ENCODE results near the gene RNF6. TPM values are rescaled to one million over a fixed set of nuclear protein-coding genes. Genes with fewer than 3 reads are reported as not detected.

RNF6 gene
- total RNA-seq, 1 experiment from 2014 or later, result 33.2 TPM

GRCh38 chr13:26186995-26187394, 35.1 kb downstream of the RNF6 start:
- Histone ChIP-seq H4K20me1 (ENCODE audit: insufficient read depth) (no peaks in the 10 kb centered on the region), H3K9me2 (ENCODE audit: insufficient read depth) (no peaks in the 10 kb centered on the region), H3K27me3 (ENCODE audit: insufficient read depth, low read length) (no peaks in the 10 kb centered on the region), H3K9me3 (ENCODE audit: control insufficient read depth in 1 of 2, insufficient read depth in 1 of 2, low read depth in 1 of 2, low read length in 2 of 2) (no peaks in the 10 kb centered on the region; a peak in 1 of 4 replicates), H3K79me2 (ENCODE audit: insufficient read depth, low read length) (no peaks in the 10 kb centered on the region), H3K27ac (ENCODE audit: low read depth, low read length) (no peak overlapping the region; the same call in 1 of the 2 replicates), H3K36me3 (ENCODE audit: control insufficient read depth in 1 of 2, insufficient read depth in 2 of 2, low read length in 2 of 2) (no peaks in the 10 kb centered on the region), H3K4me3 (replicated peaks in 1 of 2; ENCODE audit: low read depth in 1 of 2, low read length in 2 of 2) (peak overlapping the region; percentile 26 to 40; a peak in 3 of 4 replicates), H2AFZ (ENCODE audit: low read depth, low read length, poor library complexity, severe bottlenecking) (no peak overlapping the region), H3K9ac (ENCODE audit: low read length) (no peak overlapping the region), H3K4me1 (ENCODE audit: control insufficient read depth in 1 of 2, insufficient read depth in 2 of 2, low read length in 2 of 2) (peaks cover 0 to 8% of the 10 kb centered on the region in 2 experiments; a peak in 2 of 4 replicates), H3K4me2 (ENCODE audit: low read length) (peak overlapping the region; percentile 55)
- ChIA-PET RAD21 (ENCODE audit: low non-redundant PET in 1 of 2, low total read pairs in 2 of 2, uncharacterized antibody in 2 of 2, unreplicated experiment in 2 of 2) (interaction anchor here in 1 of 2 experiments (0.7 kb wide), 1 partner anchor 35 kb away, joined by 3 read pairs; the partner anchor contains the start of gene RNF6), POLR2A (no interaction called here), CTCF (interaction anchor here (2.6 to 5.5 kb wide), 3 partner anchors 309 to 512 kb away, joined by 11 to 110 read pairs (median 26); no protein-coding TSS in a partner anchor)
- ATAC-seq (no peak), DNase-seq (ENCODE audit: low read depth, low spot score) (no peak)
- TSS peak; percentile 67 for BruUV-seq (replicated peaks)
- intact Hi-C loops (cut with micrococcal nuclease), result no loop called here
- TF ChIP-seq MAX (IDR thresholded peaks at IDR 0.05) (no peak), FOSL1 (IDR thresholded peaks at IDR 0.05; ENCODE audit: low read depth) (no peak), EZH2 (IDR thresholded peaks at IDR 0.05) (no peak), ZNF274 (IDR thresholded peaks at IDR 0.05; ENCODE audit: low read depth, low read length) (no peak), POLR2AphosphoS5 (IDR thresholded peaks at IDR 0.05; ENCODE audit: low read depth, low read length) (no peak), REST (IDR thresholded peaks at IDR 0.05; ENCODE audit: low read depth) (no peak), EZH2phosphoT487 (IDR thresholded peaks at IDR 0.05; ENCODE audit: borderline replicate concordance) (no peak), SRF (IDR thresholded peaks at IDR 0.05; ENCODE audit: low read depth) (no peak)
